ENCODE results near the gene HFE.
"Not testable (repeated sequence)": the region's sequence is repeated elsewhere in the genome, so short reads cannot be mapped to it uniquely, and the experiment has no call there.

The HFE gene

DNA sequence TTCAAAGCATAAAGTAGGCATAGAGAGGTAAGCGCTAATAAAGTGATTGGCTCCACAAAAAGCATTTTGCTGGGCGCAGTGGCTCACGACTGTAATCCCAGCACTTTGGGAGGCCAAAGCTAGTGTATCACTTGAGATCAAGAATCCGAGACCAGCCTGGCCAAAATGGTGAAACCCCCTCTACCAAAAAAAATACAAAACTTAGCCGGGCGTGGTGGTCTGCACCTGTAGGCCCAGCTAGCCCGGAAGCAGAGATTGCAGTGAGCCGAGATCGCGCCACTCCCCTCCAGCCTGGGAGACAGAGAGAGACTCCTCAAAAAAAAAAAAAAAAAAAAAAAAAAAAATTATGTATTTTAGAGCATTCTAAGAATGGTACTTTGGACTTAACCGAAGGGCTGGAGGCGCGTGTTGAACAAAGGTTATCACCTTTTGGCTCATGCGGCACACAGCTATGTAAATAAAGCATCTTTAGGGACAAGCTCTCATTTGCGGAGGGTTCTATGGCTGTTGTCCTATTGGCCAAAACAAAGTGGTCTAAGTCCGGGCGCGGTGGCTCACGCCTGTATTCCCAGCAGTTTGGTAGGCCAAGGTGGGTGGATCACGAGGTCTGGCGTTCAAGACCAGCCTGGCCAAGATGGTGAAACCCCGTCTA, 17.4 kb downstream of the HFE start:
- peak overlapping the region in 19 of 21 experiments; percentile 25 to 82 (median 67) for H3K27ac ChIP-seq
- peak overlapping the region; percentile 30 to 49 (median 37) for H3K4me3 ChIP-seq

DNA sequence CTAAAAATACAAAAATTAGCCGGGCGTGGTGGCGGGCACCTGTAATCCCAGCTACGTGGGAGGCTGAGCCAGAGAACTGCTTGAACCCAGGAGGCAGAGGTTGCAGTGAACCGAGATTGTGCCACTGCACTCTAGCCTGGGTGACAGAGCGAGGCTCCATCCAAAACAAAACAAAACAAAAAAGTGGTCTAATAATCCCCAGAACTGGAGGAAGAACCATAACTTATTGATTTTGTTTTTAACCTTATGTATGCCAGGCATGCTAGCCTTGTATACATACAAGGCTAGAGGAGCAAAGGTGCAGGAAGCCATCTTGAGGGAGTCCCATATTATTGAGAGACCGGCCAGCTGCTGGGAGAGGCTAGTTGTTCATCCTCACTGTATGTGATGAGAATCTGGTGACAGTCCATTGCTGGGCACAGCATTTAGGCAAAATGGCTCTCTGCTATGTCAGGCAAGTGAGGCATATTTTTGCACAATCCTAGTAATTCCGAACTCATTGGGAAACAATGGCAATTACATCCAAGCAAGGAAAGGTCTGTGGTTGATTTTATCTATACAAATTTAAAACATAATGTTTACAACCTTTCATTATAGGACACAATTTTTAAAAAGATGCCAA, 18.0 kb downstream of the HFE start:
- no peak overlapping the region for H3K4me3 ChIP-seq
- no peak overlapping the region for H3K27ac ChIP-seq

DNA sequence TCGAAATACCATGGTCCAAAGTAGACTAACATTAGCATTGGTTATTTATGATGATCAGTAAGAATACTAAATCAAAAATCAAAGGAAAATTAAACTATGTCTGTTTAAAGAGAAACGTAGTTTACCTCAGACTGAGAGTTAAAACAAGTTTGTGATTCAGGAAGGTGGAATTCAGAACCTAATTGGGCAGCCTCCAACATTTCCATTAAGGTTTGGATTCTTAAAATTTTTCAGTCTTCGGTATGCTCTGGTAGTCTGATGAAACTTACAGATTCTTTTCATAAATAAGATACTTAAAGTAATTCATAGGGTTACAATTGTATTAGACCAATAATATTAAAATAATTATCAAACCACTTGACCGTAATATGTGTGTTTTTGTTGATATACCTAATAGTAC, 18.6 kb downstream of the HFE start:
- Histone ChIP-seq H3K27ac (no peak overlapping the region), H3K4me3 (no peak overlapping the region)

DNA sequence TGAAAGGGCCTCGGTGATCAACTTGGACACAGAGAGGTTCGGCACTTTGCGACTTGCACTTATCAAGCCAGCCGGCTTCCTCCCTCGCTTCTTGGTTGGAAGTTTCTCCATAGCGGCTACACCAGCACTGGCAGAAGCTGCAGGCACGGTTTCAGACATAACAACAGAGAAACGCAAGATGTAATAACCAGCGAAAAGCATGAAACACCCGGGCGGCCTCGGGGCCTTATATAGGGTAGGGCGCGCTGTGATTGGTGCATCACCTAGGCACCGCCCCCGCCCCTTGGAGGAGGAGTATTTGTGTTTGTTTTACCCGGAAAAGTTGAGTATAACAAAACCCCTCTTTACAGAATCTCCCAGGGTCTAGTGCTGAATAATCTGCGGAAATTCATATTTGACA, 20.7 kb downstream of the HFE start:
- no peak overlapping the region for H3K4me3 ChIP-seq
- H3K27ac ChIP-seq = no peak overlapping the region

DNA sequence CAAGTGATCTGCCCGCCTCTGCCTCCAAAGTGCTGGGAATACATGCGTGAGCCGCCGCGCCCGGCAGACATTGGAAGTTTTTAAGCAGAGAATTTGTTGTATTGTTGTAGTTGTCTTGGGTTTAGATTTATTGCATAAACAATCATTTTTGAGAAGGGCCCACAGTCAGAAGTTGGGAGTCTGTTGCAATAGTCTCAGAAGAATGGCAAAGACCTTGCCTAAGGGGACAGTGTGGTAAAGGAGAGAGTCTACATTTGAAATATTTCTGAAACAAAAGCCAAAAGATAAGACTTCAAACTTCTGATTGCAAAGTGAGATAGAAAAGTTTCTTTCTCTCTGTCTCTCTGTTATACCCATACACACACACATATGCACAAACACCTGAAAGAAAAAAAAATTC, 22.5 kb downstream of the HFE start:
- no peak overlapping the region for H3K27ac ChIP-seq
- H3K4me3 ChIP-seq = no peak overlapping the region

DNA sequence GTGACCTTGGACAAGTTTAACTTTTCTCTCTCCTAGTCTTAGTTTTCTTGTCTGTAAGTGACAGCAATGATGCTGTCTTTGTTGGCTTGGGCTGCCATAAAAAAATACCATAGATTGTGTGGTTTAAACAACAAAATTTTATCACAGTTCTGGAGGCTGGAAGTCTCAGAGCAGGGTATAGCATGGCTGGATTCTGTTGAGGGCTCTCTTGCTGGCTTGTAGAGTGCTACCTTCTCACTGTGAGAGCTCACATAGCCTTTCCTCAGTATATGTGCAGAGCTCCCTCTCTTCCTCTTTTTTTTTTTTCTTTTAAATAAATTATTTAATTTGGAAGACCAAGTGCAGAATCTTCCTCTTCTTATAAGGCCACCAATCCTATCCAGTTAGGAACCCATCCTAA, 26.3 kb downstream of the HFE start:
- no peak overlapping the region for H3K27ac ChIP-seq
- no peak overlapping the region for H3K4me3 ChIP-seq

DNA sequence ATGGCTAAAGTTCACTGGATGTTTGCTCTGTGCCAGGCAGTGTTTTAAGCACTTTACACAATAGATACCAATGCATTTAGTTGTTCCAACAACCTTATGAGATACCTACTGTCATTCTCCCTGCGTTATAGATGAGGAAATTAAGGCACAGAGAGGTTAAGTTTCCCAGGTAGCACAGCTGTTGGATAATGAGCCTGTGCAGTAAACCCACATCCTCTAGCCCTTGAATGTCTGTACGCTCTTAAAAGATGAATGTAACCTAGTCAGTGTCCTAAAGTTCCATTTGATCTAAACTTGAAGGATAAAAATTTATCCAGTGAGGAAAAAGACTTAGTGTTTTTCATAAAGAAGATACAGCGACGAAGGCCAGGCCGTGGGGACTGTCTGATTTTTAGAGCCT, 28.0 kb downstream of the HFE start:
- Histone ChIP-seq H3K4me3 (no peak overlapping the region), H3K27ac (no peak overlapping the region)

DNA sequence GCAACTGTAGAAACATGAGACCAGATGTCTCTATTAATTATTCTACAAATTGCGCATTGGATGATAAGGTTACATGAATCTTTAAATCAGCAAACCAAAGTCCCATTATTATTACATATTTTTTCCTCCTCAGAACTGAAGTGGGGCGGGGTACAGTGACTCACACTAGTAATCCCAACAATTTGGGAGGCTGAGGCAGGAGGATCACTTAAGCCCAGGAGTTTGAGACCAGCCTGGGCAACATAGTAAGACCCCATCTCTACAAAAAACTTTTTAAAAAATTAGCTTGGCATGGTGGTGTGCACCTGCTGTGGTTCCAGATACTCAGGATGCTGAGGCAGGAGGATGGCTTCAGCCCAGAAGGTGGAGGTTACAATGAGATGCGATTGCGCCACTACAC, 29.0 kb downstream of the HFE start:
- Histone ChIP-seq H3K4me3 (no peak overlapping the region), H3K27ac (no peak overlapping the region)

DNA sequence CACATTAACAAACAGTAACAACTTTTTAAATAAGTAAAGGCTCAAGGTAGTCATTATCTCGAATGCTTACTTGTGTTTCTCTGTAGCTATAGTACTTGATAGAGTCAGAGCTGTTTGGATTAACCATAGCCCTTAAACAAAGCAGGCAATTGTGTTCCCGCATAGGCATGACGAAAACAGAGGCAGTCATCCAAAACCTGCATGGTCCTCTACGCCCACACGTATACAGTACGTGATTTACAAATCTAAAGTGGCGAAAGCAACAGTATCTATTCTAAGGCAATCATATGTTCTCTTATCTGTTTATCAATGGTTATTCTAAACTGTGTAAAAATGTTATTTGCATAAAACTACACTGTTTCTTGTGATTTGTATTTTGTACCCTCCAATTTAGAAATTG, 31.8 kb downstream of the HFE start:
- peak overlapping the region in 6 of 21 experiments; percentile 23 to 57 (median 44) for H3K27ac ChIP-seq

DNA sequence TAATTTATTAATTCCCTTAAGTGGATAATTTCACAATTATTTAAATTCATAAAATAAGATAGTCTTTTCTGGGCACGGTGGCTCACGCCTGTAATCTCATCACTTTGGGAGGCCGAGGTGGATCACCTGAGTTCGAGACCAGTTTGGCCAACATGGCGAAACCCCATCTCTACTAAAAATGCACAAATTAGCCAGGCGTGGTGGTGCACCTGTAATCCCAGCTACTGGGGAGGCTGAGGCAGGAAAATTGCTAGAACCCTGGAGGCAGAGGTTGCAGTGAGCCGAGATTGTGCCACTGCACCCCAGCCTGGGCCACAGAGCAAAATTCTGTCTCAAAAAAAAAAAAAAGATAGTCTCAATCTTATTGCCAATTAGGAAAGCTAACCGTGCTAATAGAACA, 32.9 kb downstream of the HFE start:
- not testable (repeated sequence) for H3K4me3 ChIP-seq, H3K27ac ChIP-seq

More for the DNA sequence above, 31.8 kb downstream of the HFE start:
- no peak overlapping the region for H3K4me3 ChIP-seq

DNA sequence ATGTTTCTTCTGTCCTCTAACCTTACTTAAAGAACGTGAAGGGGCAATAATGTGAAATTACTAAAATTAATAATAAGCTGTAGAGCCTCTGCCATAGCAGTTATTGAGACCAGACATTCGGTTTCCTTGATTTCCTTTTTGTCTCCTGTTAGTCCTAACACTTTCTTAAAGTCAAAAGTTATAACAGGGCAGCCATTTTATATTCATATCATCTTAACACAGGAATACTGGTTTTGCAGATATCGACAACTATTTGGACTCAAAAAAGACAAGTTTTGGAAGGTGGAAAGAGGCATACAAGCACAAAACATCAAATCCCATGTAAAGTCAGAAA, 33.5 kb downstream of the HFE start:
- Histone ChIP-seq H3K4me3 (no peak overlapping the region), H3K27ac (no peak overlapping the region)

DNA sequence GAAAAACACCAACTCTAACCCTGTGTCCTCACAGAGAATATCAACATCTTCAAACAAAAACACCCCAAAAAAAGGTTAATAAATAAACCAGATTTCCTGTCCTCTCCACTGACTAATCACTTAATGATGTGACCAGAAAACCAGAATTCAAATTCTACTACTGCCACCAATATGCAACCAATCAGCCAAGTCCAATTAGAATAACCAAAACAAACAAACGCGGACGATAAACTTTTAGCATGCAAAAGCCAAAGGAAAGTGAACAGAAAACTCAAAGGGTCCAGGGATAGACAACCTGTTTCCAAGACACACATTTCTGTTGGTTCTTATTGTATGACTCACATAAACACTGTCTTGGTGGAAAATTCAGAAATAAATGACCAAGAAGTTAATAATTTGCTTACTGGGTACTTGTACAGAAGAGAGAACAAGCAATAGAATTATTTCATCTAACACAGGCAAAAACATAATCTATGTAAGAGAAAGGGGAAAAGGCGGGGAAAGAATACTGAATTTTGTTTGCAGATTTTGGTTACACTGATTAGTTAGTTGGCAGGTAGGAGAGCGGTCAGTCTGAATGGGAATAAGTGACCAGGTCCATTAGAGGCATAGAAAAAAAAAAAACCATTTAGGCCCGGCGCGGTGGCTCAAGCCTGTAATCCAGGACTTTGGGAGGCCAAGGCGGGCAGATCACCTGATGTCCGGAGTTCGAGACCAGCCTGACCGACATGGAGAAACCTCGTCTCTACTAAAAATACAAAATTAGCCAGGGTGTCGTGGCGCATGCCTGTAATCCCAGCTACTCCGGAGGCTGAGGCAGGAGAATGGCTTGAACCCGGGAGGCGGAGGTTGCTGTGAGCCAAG, 34.1 kb downstream of the HFE start:
- Histone ChIP-seq H3K27ac (peak overlapping the region in 2 of 21 experiments; percentile 92 to 96), H3K4me3 (no peak overlapping the region)

DNA sequence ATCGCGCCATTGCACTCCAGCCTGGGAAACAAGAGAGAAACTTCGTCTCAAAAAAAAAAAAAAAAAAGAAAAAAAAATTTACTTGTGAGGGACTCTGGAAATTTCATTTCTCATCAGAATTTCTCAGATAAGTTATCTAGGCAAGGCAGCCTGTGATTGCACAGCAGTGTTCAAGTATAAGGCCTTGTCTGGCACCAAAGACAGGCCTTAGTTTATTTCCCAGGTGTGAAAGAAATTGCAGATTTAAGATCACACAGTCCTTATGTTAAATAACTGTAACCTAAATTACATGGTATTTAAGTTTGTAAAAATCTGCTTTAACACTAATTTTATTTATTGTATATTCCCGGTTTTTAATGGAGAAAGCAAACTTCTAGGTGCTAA, 34.8 kb downstream of the HFE start:
- H3K4me3 ChIP-seq = no peak overlapping the region
- H3K27ac ChIP-seq = peak overlapping the region in 16 of 21 experiments; percentile 68 to 96 (median 92)

DNA sequence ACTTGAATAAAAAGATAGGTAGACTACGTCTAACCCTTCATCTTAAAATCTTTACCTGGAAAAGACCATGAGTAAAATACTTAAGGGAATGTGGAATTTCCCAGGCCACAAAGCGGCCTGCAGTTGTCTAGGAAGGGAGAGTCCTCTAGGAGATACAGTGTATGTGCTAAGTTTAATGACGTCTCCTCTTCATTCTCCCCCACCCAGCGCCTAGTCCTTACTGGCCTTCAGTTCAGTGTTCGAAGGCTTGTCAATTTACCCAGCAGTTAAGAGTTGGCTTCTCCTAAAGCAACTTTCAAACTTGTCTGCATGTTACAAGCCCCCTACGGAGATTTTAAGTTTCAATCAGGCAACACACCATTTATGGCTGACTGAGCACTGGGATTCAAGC, 35.2 kb downstream of the HFE start:
- Histone ChIP-seq H3K27ac (peak overlapping the region in 20 of 21 experiments; percentile 33 to 96 (median 90)), H3K4me3 (peak overlapping the region; percentile 7 to 87 (median 72))

DNA sequence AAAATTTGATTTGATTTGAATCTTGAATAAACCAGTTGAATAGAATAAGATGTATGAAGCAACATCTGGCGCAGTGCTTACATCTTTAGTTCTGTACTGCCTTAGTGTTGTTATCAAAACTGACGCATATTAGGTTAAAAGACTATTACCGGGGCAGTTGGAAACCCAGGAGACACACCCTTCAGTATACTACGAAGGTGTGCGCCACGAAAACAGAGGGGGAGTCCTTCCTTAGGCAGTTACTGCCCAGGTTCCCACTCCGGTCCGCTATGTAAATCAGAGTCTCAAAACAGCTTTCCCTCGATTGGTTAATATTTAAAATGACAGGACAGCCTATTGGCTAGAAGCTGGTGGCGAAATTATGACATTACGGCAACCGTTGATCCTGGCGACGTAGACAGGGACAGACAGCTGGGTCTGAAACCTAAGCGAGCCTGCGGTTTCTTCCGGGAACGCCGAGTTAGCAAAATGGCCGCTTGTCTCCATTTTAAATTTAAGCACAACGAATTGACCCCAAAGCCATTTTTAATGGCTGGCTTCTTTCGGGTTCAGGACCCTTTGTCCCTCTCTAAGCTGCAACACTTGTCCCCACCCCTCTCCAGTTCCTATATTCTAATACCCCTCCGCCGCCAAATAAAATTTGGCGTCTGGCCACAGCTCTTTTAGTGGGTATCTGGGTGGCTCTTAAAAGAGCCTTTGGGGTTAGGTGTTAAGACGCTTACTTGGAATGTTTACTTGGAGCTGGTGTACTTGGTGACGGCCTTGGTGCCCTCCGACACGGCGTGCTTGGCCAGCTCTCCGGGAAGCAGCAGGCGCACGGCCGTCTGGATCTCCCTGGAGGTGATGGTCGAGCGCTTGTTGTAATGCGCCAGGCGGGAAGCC, 35.8 kb downstream of the HFE start:
- peak overlapping the region; percentile 41 to 96 (median 89) for H3K27ac ChIP-seq
- H3K4me3 ChIP-seq = peak overlapping the region; percentile 50 to 87 (median 82)

DNA sequence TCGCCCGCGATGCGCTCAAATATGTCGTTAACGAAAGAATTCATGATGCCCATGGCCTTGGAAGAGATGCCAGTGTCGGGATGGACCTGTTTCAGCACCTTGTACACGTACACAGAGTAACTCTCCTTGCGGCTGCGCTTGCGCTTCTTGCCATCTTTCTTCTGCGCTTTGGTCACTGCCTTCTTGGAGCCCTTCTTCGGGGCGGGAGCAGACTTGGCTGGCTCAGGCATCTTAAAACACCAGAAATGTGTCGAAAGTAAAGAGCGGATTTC, 36.4 kb downstream of the HFE start:
- Histone ChIP-seq H3K4me3 (peak overlapping the region; percentile 50 to 87 (median 82)), H3K27ac (peak overlapping the region; percentile 41 to 96 (median 89))

DNA sequence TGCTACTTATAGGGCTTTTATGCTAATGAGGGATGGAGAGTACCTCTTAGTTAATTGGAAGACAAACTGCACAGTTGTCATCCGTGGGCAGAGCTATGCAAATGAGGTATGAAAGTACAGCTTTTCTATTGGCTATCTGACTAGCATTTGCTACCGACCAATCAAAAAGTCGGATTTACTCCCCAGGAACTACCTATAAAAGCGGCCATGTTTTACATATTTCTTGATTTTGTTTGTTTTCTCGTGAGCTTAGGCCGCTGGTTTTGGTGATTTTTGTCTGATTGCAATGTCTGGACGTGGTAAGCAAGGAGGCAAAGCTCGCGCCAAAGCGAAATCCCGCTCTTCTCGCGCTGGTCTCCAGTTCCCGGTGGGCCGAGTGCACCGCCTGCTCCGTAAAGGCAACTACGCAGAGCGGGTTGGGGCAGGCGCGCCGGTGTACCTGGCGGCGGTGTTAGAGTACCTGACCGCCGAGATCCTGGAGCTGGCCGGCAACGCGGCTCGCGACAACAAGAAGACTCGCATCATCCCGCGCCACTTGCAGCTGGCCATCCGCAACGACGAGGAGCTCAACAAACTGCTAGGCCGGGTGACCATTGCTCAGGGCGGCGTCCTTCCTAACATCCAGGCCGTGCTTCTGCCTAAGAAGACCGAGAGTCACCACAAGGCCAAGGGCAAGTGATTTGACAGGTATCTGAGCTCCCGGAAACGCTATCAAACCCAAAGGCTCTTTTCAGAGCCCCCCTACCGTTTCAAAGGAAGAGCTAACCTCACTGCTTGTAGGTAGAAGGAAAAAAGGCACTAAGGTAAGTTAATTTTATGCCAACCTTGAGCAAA, 36.9 kb downstream of the HFE start:
- H3K4me3 ChIP-seq = peak overlapping the region; percentile 50 to 87 (median 82)
- H3K27ac ChIP-seq = peak overlapping the region; percentile 56 to 96 (median 90)

DNA sequence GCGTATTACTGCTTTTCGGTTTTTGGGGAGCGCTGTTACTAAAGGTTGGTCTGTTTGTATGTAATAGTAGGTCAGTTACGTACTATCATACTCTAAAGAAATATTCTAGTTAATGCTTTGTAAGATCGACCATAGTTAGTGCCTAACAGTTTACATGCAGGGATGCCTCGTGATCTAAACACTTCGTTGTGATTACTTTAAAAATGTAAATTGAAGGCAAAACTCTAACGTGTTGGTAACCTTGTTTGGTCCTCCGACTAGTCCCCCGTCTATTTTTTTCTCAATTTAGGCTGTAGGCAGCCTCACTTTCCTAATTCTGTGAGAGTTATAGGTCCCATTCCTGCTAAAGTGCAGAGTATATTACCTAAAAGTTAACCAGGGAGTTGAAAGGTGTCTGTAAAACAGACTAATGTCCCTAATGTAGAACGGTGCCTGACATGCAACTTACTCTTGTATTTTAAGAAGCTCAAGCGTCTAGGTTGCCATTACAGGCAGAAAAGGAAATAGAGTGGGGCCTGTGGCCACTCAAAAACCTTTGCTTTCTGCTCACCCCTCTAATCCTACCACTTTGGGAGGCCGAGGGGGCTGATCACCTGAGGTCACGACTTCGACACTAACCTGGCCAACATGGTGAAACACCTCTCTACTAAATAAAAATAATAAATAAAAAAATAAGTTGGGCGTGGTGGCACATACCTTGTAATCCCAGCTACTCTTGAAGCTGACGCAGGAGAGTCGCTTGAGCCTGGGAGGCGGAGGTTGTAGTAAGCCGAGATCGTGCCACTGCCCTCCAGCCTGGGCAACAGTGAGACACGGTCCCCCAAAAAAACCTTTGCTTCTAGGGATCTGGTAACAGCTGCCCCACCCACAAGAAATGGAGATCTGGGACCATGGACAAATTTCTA, 37.8 kb downstream of the HFE start:
- H3K27ac ChIP-seq = peak overlapping the region; percentile 56 to 96 (median 90)
- peak overlapping the region; percentile 50 to 87 (median 82) for H3K4me3 ChIP-seq
